ENCODE results near the gene AMBN. TPM values are rescaled to one million over a fixed set of nuclear protein-coding genes. Genes with fewer than 3 reads are reported as not detected.
A peak's percentile ranks its signal among the peaks of the same experiment; 100 is the strongest.
"Not testable (repeated sequence)": the region's sequence is repeated elsewhere in the genome, so short reads cannot be mapped to it uniquely, and the experiment has no call there.

The AMBN gene
- polyA plus RNA-seq, 4 donors = 0.87 to 2.6 (median 1.2) TPM

- DNase-seq (ENCODE audit: low read depth in 4 of 4, low spot score in 2 of 4) = no peak
Measured at GRCh38 chr4:70607334-70607853, 15.3 kb downstream of the AMBN start.

- DNase-seq (ENCODE audit: low read depth in 4 of 4, low spot score in 2 of 4) = no peak
Measured at GRCh38 chr4:70608324-70608723, 16.3 kb downstream of the AMBN start.

- no peak for DNase-seq (ENCODE audit: low read depth in 4 of 4, low spot score in 2 of 4)
Measured at GRCh38 chr4:70613306-70614183, 21.5 kb downstream of the AMBN start.

GRCh38 chr4:70614184-70614555 lies 22.1 kb downstream of the AMBN start:
- DNase-seq (ENCODE audit: low read depth in 4 of 4, low spot score in 2 of 4) = no peak

- DNase-seq (ENCODE audit: low read depth in 4 of 4, low spot score in 2 of 4) = no peak
Measured at GRCh38 chr4:70619288-70619687, 27.2 kb downstream of the AMBN start.

- DNase-seq (ENCODE audit: low read depth in 4 of 4, low spot score in 2 of 4) = no peak
Measured at GRCh38 chr4:70619778-70620177, 27.7 kb downstream of the AMBN start.

- no peak for DNase-seq (ENCODE audit: low read depth in 4 of 4, low spot score in 2 of 4)
Measured at GRCh38 chr4:70623323-70623722, 31.3 kb downstream of the AMBN start.

- no peak for DNase-seq (ENCODE audit: low read depth in 4 of 4, low spot score in 2 of 4)
Measured at GRCh38 chr4:70624226-70624793, 32.3 kb downstream of the AMBN start.

GRCh38 chr4:70627620-70628019 lies 35.6 kb downstream of the AMBN start:
- no peak for DNase-seq (ENCODE audit: low read depth in 4 of 4, low spot score in 2 of 4)

GRCh38 chr4:70628444-70628843 lies 36.4 kb downstream of the AMBN start, which contains the start of gene ENAM:
Gene ENAM, plus strand, starts transcription at chr4:70628744. Its CDS starts 757 bp downstream, at chr4:70629501.
- no peak for DNase-seq (ENCODE audit: low read depth in 4 of 4, low spot score in 2 of 4)

GRCh38 chr4:70629469-70630090 lies 37.5 kb downstream of the AMBN start:
- no peak for DNase-seq (ENCODE audit: low read depth in 4 of 4, low spot score in 2 of 4)

GRCh38 chr4:70630162-70630561 lies 38.1 kb downstream of the AMBN start:
- DNase-seq (ENCODE audit: low read depth in 4 of 4, low spot score in 2 of 4) = no peak

GRCh38 chr4:70632028-70632427 lies 40.0 kb downstream of the AMBN start:
- DNase-seq (ENCODE audit: low read depth in 4 of 4, low spot score in 2 of 4) = no peak

- no peak for DNase-seq (ENCODE audit: low read depth in 4 of 4, low spot score in 2 of 4)
Measured at GRCh38 chr4:70634482-70634881, 42.4 kb downstream of the AMBN start.

- DNase-seq (ENCODE audit: low read depth in 4 of 4, low spot score in 2 of 4) = no peak
Measured at GRCh38 chr4:70637239-70637913, 45.3 kb downstream of the AMBN start.

- no peak for DNase-seq (ENCODE audit: low read depth in 4 of 4, low spot score in 2 of 4)
Measured at GRCh38 chr4:70640192-70640591, 48.1 kb downstream of the AMBN start.

- DNase-seq (ENCODE audit: low read depth in 4 of 4, low spot score in 2 of 4) = not testable (repeated sequence)
Measured at GRCh38 chr4:70650741-70651140, 58.7 kb downstream of the AMBN start.

GRCh38 chr4:70651864-70652506 lies 59.9 kb downstream of the AMBN start:
- DNase-seq (ENCODE audit: low read depth in 4 of 4, low spot score in 2 of 4) = peak in 2 of 4 donors; percentile 13 to 25

GRCh38 chr4:70654605-70655011 lies 62.6 kb downstream of the AMBN start:
- DNase-seq (ENCODE audit: low read depth in 4 of 4, low spot score in 2 of 4) = no peak
